Ascending aorta (tissue), 2 donors: ENCODE results near the gene TSPAN5. TPM values are rescaled to one million over a fixed set of nuclear protein-coding genes. Genes with fewer than 3 reads are reported as not detected.

Experiments used
- DNase-seq, 2 donors: peaks; one replicate each; pipeline ENCODE4 v3.0.0-alpha.2; 2019; ENCODE audit warnings: low spot score in 2 of 2
- H3K27ac ChIP-seq, 2 donors: fragments of 200-600 bp; sonication (generic); one replicate each; pipeline ENCODE4 v1.5.1; 2016 to 2017; ENCODE audit warnings: mild to moderate bottlenecking in 1 of 2
- H3K27me3 ChIP-seq: fragments of 200-600 bp; sonication (generic); one replicate; pipeline ENCODE4 v1.5.1; 2017
- H3K36me3 ChIP-seq, 2 donors: fragments of 200-600 bp; sonication (generic); one replicate each; pipeline ENCODE4 v1.5.1; 2016
- H3K4me1 ChIP-seq, 2 donors: fragments of 200-600 bp; sonication (generic); one replicate each; pipeline ENCODE4 v1.5.1; 2016 to 2017; ENCODE audit warnings: mild to moderate bottlenecking in 1 of 2
- H3K4me3 ChIP-seq, 2 donors: fragments of 200-600 bp; sonication (generic); one replicate each; pipeline ENCODE4 v1.5.1; 2016 to 2017; ENCODE audit warnings: mild to moderate bottlenecking in 1 of 2
- H3K9me3 ChIP-seq, 2 donors: fragments of 200-600 bp; sonication (generic); one replicate each; pipeline ENCODE4 v1.5.1; 2016
- intact Hi-C: fragments of 100-400 bp; cut with DNase I; formaldehyde crosslinking; loops from one replicate; pipeline ENCODE4 v1.15.1; 2023
- total RNA-seq: library from RNA; depleted of rRNA; stranded (reverse); fragments of >200 nt; gene quantifications from one replicate; pipeline ENCODE4 v1.1.0, GENCODE V29; 2016
- TF ChIP-seq, protein P1 (sequence below), 3 experiments: fragments of 200-600 bp in 2 of 3; fragments of 450-650 bp in 1 of 3; sonication (generic) in 2 of 3; IDR thresholded peaks; one replicate each; pipeline ENCODE4 v1.5.1; 2016 to 2019; ENCODE audit warnings: antibody characterized with exemption in 3 of 3, mild to moderate bottlenecking in 1 of 3, moderate library complexity in 1 of 3

Gene TSPAN5
- total RNA-seq, 1 donor from 2014 or later = 5.2 TPM

DNA sequence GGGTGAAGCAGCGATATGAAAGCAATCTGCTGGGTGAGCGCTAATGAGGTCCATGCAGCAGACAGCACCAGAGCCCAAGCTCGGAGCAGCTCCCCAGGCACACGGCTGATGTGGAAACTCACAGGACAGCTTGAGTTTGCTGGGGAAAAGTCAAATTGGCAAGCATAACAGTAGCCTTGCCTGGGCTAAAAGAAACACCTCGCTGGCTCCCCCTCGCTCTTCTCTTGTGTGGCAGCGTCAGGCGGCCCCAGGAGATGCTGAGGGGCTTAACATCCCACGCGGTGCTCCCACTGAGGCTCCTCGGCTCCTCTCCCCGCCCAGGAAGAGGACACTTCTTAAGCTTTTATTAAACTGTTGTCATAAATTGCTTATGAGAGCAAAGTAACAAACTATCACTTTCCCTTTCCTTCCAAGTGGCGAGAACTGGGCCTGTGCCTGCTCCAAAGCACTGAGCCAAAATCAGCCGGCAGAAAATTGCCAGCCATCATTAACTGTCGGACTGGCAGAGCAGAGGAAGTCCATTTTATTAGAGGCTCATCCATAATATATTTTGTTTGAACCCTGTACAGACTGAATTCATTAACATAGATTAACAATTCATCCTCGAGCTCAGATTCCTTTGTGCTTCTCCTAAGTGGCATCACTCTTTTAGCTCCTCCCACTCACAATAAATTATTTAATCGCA, 111.4 kb downstream of the TSPAN5 start:
- peak overlapping the region; percentile 72 to 79 for H3K27ac ChIP-seq
- no peak for DNase-seq

DNA sequence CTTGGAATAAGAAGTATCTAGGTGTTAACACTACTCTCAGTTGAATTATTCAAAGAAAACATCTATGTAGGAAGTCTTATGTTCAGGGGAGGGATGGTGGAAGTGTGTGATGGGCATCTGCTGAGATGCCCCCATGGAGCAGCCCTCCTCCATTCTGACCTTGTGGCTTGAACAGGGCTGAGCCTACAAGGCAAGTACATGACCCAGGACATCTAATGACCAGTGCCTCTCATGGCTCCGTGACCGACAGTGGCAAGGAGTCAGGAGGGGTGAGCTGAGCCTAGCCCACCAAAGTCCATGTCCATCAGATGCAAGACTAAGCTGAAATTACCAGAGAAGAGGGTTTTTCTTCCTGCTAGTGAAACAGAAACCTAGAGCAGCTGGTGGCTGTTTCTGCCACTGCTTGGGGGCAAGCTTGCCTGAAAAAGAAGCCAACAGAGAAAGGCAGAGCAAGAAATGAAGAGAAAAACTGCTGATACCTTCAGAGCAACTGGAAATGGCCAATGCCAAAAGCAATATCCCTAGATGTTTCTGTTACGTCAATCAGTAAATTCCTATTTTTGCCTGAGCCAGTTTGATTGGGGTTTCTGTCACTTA, 113.5 kb downstream of the TSPAN5 start:
- Histone ChIP-seq H3K27me3 (no peaks in the 10 kb centered on the region), H3K36me3 (no peaks in the 10 kb centered on the region), H3K4me3 (no peak overlapping the region), H3K9me3 (no peaks in the 10 kb centered on the region), H3K27ac (no peak overlapping the region), H3K4me1 (peaks cover 0 to 4% of the 10 kb centered on the region in 2 donors)
- intact Hi-C loops = no loop called here
- DNase-seq = no peak
- TF ChIP-seq, protein P1, sequence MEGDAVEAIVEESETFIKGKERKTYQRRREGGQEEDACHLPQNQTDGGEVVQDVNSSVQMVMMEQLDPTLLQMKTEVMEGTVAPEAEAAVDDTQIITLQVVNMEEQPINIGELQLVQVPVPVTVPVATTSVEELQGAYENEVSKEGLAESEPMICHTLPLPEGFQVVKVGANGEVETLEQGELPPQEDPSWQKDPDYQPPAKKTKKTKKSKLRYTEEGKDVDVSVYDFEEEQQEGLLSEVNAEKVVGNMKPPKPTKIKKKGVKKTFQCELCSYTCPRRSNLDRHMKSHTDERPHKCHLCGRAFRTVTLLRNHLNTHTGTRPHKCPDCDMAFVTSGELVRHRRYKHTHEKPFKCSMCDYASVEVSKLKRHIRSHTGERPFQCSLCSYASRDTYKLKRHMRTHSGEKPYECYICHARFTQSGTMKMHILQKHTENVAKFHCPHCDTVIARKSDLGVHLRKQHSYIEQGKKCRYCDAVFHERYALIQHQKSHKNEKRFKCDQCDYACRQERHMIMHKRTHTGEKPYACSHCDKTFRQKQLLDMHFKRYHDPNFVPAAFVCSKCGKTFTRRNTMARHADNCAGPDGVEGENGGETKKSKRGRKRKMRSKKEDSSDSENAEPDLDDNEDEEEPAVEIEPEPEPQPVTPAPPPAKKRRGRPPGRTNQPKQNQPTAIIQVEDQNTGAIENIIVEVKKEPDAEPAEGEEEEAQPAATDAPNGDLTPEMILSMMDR (IDR thresholded peaks at IDR 0.05) = no peak

More for the DNA sequence above, 111.4 kb downstream of the TSPAN5 start:
- TF ChIP-seq, protein P1 (IDR thresholded peaks at IDR 0.05) = peak in 1 of 3 experiments; percentile 25
- peak overlapping the region; percentile 55 to 74 for H3K4me3 ChIP-seq
- no peaks in the 10 kb centered on the region for H3K9me3 ChIP-seq
- no peaks in the 10 kb centered on the region for H3K27me3 ChIP-seq
- intact Hi-C loops = no loop called here
- no peaks in the 10 kb centered on the region for H3K36me3 ChIP-seq
- peaks cover 0 to 4% of the 10 kb centered on the region in 2 donors for H3K4me1 ChIP-seq

DNA sequence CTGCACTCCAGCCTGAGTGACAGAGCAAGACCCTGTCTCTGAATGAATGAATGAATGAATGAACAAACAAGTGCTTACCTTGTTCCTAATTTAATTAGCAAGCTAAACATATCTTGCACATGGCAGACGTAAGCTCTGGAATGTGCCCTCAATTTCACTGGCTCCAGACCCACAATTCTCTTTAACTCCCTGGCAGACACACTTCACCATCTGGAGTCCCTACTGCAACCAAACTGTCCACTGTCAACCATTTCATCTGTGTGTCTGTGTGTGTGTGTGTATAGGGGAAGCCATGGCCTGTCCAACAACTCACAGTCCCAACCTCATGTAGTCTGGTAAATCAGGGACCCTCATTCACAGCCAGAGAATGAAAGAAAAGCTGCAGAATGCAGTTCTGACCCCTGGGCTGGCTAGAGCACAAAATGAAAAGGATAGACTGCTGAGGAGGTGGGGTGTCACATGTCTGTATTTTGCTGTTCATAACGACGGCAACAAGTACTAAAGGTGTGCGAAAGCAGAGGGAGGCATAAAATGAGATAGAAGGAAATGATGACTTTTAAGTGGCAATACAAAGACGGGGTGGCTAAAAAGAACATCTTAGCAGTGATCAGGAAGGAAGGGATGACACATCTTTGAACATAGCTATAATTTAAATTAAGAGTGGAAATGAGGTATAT, 114.1 kb downstream of the TSPAN5 start:
- Histone ChIP-seq H3K27me3 (no peaks in the 10 kb centered on the region), H3K4me3 (no peak overlapping the region), H3K9me3 (no peaks in the 10 kb centered on the region), H3K27ac (no peak overlapping the region), H3K36me3 (no peaks in the 10 kb centered on the region), H3K4me1 (peaks cover 0 to 4% of the 10 kb centered on the region in 2 donors)
- DNase-seq = no peak
- intact Hi-C loops = no loop called here
- TF ChIP-seq, protein P1 (IDR thresholded peaks at IDR 0.05) = no peak

DNA sequence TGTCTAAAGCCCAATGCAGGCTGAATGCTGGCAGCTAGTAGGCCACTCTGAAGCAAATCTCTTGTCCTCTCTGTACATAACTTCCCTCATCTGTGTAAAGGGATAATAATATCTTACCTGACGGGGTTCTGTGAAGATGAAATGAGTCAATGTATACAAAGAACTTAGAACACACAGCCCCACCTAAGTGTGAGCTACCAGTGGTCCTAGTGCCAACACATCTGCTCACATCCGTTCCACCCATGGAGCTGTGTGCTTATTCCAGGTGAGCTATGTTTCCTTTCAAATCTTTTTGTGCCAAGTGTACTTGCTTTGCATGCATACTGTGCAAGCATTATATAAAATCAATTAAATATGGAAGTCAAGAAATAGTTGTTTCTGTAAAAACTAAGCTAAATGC, 116.4 kb downstream of the TSPAN5 start:
- H3K4me3 ChIP-seq = no peak overlapping the region
- TF ChIP-seq, protein P1 (IDR thresholded peaks at IDR 0.05) = no peak
- no peaks in the 10 kb centered on the region for H3K27me3 ChIP-seq
- no peaks in the 10 kb centered on the region for H3K36me3 ChIP-seq
- no peak for DNase-seq
- H3K9me3 ChIP-seq = no peaks in the 10 kb centered on the region
- intact Hi-C loops = no loop called here
- H3K4me1 ChIP-seq = peaks cover 0 to 4% of the 10 kb centered on the region in 2 donors
- no peak overlapping the region for H3K27ac ChIP-seq

DNA sequence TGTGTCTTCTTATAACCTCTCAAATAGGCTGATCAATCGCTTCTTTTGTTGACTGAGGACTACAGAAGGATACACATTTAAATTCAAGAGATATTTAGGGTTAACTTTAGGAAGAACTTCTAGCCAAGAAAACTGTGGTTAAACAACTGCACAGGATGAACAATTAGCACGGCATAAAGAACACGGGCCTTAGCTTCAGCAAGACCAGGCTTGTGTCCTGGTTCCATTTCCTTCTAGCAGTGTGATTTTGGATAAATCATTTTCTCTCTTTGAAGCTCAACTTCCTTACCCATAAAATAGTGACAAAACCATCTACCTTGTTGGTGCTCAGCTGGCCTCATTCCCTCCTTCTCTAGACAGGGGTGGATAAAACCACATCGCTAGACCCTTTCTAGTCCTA, 117.6 kb downstream of the TSPAN5 start:
- no peak overlapping the region for H3K27ac ChIP-seq
- TF ChIP-seq, protein P1 (IDR thresholded peaks at IDR 0.05) = no peak

More for the DNA sequence above, 117.6 kb downstream of the TSPAN5 start:
- Histone ChIP-seq H3K36me3 (no peaks in the 10 kb centered on the region), H3K4me1 (no peaks in the 10 kb centered on the region), H3K27me3 (no peaks in the 10 kb centered on the region), H3K9me3 (no peaks in the 10 kb centered on the region), H3K4me3 (no peak overlapping the region)
- intact Hi-C loops = no loop called here
- DNase-seq = no peak
